ENCODE results near the gene ZRANB2.

DNA sequence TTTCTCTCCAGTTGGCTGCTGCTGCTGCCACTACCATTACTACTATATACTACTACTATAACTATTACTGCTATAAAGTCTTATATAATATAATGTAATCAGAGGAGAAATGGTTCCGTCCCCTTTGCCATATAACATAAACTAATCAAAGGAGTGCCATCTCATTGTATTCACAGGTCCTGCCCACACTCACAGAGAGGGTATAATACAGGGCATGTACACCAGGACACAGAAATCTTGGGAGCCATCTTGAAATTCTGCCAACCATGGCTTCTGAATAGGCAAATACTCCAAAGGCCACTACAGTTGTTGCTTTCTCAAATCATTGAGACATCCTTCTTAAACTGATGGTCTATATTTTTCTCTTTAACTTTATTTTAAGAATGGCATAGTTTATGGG lies 6.9 kb upstream of the ZRANB2 start:
- TF ChIP-seq, protein P1, sequence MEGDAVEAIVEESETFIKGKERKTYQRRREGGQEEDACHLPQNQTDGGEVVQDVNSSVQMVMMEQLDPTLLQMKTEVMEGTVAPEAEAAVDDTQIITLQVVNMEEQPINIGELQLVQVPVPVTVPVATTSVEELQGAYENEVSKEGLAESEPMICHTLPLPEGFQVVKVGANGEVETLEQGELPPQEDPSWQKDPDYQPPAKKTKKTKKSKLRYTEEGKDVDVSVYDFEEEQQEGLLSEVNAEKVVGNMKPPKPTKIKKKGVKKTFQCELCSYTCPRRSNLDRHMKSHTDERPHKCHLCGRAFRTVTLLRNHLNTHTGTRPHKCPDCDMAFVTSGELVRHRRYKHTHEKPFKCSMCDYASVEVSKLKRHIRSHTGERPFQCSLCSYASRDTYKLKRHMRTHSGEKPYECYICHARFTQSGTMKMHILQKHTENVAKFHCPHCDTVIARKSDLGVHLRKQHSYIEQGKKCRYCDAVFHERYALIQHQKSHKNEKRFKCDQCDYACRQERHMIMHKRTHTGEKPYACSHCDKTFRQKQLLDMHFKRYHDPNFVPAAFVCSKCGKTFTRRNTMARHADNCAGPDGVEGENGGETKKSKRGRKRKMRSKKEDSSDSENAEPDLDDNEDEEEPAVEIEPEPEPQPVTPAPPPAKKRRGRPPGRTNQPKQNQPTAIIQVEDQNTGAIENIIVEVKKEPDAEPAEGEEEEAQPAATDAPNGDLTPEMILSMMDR (IDR thresholded peaks at IDR 0.05 in 2 of 3, conservative IDR thresholded peaks at IDR 0.05 in 1 of 3; ENCODE audit: borderline replicate concordance in 1 of 3, insufficient read depth in 1 of 3, low read depth in 2 of 3, low read length in 2 of 3), result no peak
- TF ChIP-seq POLR2AphosphoS5 (IDR thresholded peaks at IDR 0.05; ENCODE audit: low read depth, low read length), result no peak
- no peak for TF ChIP-seq POLR2A (IDR thresholded peaks at IDR 0.05; ENCODE audit: borderline replicate concordance, extremely low read depth, insufficient read depth, insufficient read length)
- TF ChIP-seq, protein P2, sequence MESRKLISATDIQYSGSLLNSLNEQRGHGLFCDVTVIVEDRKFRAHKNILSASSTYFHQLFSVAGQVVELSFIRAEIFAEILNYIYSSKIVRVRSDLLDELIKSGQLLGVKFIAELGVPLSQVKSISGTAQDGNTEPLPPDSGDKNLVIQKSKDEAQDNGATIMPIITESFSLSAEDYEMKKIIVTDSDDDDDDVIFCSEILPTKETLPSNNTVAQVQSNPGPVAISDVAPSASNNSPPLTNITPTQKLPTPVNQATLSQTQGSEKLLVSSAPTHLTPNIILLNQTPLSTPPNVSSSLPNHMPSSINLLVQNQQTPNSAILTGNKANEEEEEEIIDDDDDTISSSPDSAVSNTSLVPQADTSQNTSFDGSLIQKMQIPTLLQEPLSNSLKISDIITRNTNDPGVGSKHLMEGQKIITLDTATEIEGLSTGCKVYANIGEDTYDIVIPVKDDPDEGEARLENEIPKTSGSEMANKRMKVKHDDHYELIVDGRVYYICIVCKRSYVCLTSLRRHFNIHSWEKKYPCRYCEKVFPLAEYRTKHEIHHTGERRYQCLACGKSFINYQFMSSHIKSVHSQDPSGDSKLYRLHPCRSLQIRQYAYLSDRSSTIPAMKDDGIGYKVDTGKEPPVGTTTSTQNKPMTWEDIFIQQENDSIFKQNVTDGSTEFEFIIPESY (IDR thresholded peaks at IDR 0.05; ENCODE audit: extremely low read depth, insufficient replicate concordance, low read length), result no peak
- TF ChIP-seq YY1 (IDR thresholded peaks at IDR 0.05; ENCODE audit: extremely low read depth, insufficient replicate concordance, low read depth, low read length), result no peak
- TF ChIP-seq SRF (IDR thresholded peaks at IDR 0.05; ENCODE audit: low read depth), result no peak
